ENCODE data around the gene UBE2S. TPM values are rescaled to one million over a fixed set of nuclear protein-coding genes. Genes with fewer than 3 reads are reported as not detected.
"Not testable (repeated sequence)": the region's sequence is repeated elsewhere in the genome, so short reads cannot be mapped to it uniquely, and the experiment has no call there.

UBE2S gene
- total RNA-seq, 1 donor from 2014 or later, result 77.0 TPM

GRCh38 chr19:55431183-55431582, 23.6 kb upstream of the UBE2S start:
- H3K4me3 Mint-ChIP-seq, result no peak overlapping the region
- H3K27me3 Mint-ChIP-seq (ENCODE audit: low read depth), result peaks cover 10% of the 10 kb centered on the region
- no peaks in the 10 kb centered on the region for H3K4me1 Mint-ChIP-seq
- no peaks in the 10 kb centered on the region for H3K36me3 Mint-ChIP-seq
- H3K27ac Mint-ChIP-seq, result no peak overlapping the region
- H3K9me3 Mint-ChIP-seq, result peaks cover 5% of the 10 kb centered on the region
- no peak for DNase-seq (ENCODE audit: low spot score in 2 of 2, unreplicated experiment in 2 of 2)
- TF ChIP-seq, protein P1, sequence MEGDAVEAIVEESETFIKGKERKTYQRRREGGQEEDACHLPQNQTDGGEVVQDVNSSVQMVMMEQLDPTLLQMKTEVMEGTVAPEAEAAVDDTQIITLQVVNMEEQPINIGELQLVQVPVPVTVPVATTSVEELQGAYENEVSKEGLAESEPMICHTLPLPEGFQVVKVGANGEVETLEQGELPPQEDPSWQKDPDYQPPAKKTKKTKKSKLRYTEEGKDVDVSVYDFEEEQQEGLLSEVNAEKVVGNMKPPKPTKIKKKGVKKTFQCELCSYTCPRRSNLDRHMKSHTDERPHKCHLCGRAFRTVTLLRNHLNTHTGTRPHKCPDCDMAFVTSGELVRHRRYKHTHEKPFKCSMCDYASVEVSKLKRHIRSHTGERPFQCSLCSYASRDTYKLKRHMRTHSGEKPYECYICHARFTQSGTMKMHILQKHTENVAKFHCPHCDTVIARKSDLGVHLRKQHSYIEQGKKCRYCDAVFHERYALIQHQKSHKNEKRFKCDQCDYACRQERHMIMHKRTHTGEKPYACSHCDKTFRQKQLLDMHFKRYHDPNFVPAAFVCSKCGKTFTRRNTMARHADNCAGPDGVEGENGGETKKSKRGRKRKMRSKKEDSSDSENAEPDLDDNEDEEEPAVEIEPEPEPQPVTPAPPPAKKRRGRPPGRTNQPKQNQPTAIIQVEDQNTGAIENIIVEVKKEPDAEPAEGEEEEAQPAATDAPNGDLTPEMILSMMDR (IDR thresholded peaks at IDR 0.05; ENCODE audit: unreplicated experiment), result no peak

DNA sequence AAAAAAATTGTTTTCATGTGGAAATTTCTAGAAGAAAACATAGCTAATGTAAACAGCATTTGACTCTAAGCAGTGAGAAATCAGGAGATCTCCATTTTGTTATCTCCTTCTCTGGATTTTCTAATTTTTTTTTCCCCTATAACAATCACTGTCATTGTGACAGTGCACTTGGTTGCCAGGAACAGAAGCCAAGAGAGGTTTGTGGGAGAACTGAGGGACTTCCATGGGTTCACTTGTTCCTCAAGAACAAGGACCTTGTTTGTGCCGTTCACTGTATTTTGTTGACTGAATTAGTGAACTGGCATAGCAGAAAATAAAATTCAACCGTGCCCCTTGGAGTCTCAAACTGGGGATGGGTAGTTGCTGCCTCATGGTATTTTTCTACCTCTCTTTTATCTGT, 18.5 kb upstream of the UBE2S start:
- H3K27me3 Mint-ChIP-seq (ENCODE audit: low read depth), result peaks cover 34% of the 10 kb centered on the region

DNA sequence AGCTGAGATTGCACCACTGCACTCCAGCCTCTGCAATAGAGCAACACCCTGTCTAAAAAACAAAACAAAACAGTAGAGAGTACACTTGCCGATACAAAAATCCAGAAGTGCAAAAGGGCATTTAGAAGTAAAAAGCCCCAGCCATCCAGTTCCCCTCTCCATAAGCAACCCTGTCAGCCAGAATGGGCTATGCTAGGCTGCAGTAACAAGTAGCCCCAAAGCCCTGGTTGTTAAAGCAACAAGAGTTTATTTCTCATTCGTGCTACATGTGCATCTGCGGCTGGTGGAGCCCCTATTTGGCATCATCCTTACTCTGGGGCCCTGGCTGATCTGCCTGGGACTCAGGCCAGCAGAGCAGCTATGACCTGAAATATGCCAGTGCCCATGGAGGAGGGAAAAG, 16.9 kb upstream of the UBE2S start:
- Mint-ChIP-seq H3K36me3 (no peaks in the 10 kb centered on the region), H3K27ac (no peak overlapping the region), H3K4me1 (no peaks in the 10 kb centered on the region), H3K27me3 (ENCODE audit: low read depth) (peaks cover 45% of the 10 kb centered on the region), H3K4me3 (no peak overlapping the region), H3K9me3 (no peaks in the 10 kb centered on the region)
- TF ChIP-seq, protein P1 (IDR thresholded peaks at IDR 0.05; ENCODE audit: unreplicated experiment), result no peak
- DNase-seq (ENCODE audit: low spot score in 2 of 2, unreplicated experiment in 2 of 2), result no peak

More for the DNA sequence above, 18.5 kb upstream of the UBE2S start:
- TF ChIP-seq, protein P1 (IDR thresholded peaks at IDR 0.05; ENCODE audit: unreplicated experiment), result no peak
- H3K9me3 Mint-ChIP-seq, result peaks cover 1% of the 10 kb centered on the region
- no peak overlapping the region for H3K27ac Mint-ChIP-seq
- DNase-seq (ENCODE audit: low spot score in 2 of 2, unreplicated experiment in 2 of 2), result no peak
- no peak overlapping the region for H3K4me3 Mint-ChIP-seq
- no peaks in the 10 kb centered on the region for H3K4me1 Mint-ChIP-seq
- H3K36me3 Mint-ChIP-seq, result no peaks in the 10 kb centered on the region

DNA sequence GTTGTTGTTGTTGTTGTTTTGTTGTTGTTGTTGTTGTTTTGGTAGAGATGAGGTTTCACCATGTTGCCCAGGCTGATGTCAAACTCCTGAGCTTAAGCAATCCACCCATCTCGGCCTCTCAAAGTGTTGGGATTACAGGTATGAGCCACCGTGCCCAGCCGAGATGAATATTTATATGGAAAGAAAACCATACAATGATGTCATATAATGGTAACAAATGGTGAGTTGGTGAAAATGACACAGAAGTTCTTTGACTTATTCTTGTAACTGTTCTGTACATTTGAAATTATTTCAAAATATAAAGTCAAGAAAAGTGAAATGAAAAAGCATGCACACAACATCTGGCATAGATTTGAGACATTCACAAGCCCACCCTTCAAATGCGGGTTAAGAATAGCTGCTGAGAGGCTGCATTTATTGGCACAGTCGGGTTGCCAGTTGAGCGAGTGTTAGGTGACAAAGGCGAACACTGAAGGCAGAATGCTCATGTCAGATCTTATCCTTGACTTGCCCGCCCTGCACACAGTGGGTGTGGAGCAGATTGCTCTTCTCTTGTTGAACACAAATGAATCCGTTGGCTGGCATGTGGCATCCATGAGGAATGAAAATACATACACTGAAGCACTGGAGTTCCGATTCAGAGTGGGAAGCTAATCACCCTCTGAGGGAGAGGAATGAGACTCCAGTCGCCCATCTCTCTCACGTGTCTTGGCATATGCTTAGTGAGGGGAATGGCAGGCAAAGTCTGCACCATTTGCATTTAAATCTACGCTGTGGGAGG, 15.8 kb upstream of the UBE2S start:
- DNase-seq (ENCODE audit: low spot score in 2 of 2, unreplicated experiment in 2 of 2), result no peak
- Mint-ChIP-seq H3K4me3 (no peak overlapping the region), H3K9me3 (no peaks in the 10 kb centered on the region), H3K27me3 (ENCODE audit: low read depth) (peaks cover 43% of the 10 kb centered on the region), H3K27ac (no peak overlapping the region), H3K36me3 (no peaks in the 10 kb centered on the region), H3K4me1 (no peaks in the 10 kb centered on the region)
- TF ChIP-seq, protein P1 (IDR thresholded peaks at IDR 0.05; ENCODE audit: unreplicated experiment), result no peak

DNA sequence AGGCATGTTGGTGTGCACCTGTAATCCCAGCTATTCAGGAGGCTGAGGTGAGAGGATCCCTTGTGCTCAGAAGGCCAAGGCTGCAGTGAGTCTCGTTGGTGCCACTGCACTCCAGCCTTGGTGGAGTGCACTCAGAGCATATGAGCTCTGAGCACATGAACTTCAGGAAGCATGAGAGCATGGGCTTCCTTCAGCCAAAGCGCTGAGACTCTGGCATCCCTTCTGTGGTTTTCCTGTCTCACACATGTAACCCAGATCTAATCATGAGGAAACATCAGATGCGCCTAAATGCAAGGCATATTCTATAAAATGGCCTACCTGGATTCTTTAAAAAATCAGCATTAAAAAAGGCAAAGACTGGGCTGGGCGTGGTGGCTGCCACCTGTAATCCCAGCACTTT, 13.7 kb upstream of the UBE2S start:
- not testable (repeated sequence) for DNase-seq (ENCODE audit: low spot score in 2 of 2, unreplicated experiment in 2 of 2); H3K27ac Mint-ChIP-seq; H3K4me3 Mint-ChIP-seq; H3K36me3 Mint-ChIP-seq; H3K4me1 Mint-ChIP-seq; H3K9me3 Mint-ChIP-seq
- H3K27me3 Mint-ChIP-seq (ENCODE audit: low read depth), result peaks cover 45% of the 10 kb centered on the region

DNA sequence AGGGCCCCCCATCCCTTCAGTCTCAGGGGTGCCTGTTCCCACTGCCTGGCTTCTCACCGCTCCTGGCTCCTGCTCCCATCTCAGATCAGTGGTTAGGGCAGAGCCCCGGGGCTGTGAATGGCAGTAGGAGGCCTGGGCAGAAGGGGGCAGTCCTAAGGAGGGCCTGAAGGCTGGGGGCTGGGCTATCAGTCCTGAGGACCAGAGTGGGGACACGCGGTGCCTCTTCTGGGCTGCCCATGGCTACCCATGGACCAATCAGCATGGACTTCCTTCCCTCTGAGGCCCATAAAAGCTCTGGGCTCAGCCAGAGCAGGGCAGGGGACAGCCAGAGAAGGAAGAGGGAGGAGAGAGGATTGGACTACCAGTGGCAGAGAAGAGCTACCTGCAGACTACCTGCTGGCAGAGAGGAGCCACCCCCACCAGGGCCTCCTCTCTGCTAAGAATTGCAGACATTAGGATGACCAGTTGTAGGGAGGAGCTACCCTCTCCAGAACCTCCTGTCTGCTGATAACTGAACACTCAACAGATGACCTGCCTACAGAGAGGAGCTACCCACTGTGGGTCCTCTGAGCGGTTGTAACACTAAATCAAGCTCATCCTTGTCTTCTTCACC, 12.1 kb upstream of the UBE2S start:
- H3K9me3 Mint-ChIP-seq, result no peaks in the 10 kb centered on the region

More for the DNA sequence above, 12.1 kb upstream of the UBE2S start:
- peaks cover 38% of the 10 kb centered on the region for H3K27me3 Mint-ChIP-seq (ENCODE audit: low read depth)
- TF ChIP-seq, protein P1 (IDR thresholded peaks at IDR 0.05; ENCODE audit: unreplicated experiment), result no peak
- H3K4me3 Mint-ChIP-seq, result no peak overlapping the region
- no peak overlapping the region for H3K27ac Mint-ChIP-seq
- no peak for DNase-seq (ENCODE audit: low spot score in 2 of 2, unreplicated experiment in 2 of 2)
- no peaks in the 10 kb centered on the region for H3K36me3 Mint-ChIP-seq
- no peaks in the 10 kb centered on the region for H3K4me1 Mint-ChIP-seq

Measured in mesothelial cell of epicardium (in vitro differentiated cells).